T-helper 1 cell treated with Interleukin-12 subunit alpha and Interleukin-12 subunit beta and Interleukin-4 antibody, amounts not matched to agents 30 ng/mL and 1 ng/mL, for 36 hours (primary cell): Measurements from ENCODE around the gene IMPA2. TPM values are rescaled to one million over a fixed set of nuclear protein-coding genes. Genes with fewer than 3 reads are reported as not detected.

Experiments used
- intact Hi-C: fragments of 100-400 bp; cut with micrococcal nuclease; formaldehyde crosslinking; loops from one replicate; pipeline ENCODE4 v1.15.1; 2024
- total RNA-seq: library from RNA; stranded (reverse); gene quantifications from 2 replicates; pipeline ENCODE4 v1.2.3, GENCODE V29; 2022

IMPA2 gene
- total RNA-seq, 1 donor from 2014 or later = 11.3 TPM

GRCh38 chr18:11987527-11987926, 6.2 kb downstream of the IMPA2 start:
- intact Hi-C loops = no loop called here

GRCh38 chr18:11989174-11989573, 7.9 kb downstream of the IMPA2 start:
- intact Hi-C loops = no loop called here

GRCh38 chr18:11989966-11990380, 8.7 kb downstream of the IMPA2 start:
- intact Hi-C loops = no loop called here

- intact Hi-C loops = no loop called here
These were observed 9.2 kb downstream of the IMPA2 start for GRCh38 chr18:11990539-11990938.

- intact Hi-C loops = no loop called here
These were observed 9.9 kb downstream of the IMPA2 start for GRCh38 chr18:11991021-11991795.

- intact Hi-C loops = no loop called here
These were observed 10.9 kb downstream of the IMPA2 start for GRCh38 chr18:11992096-11992790.

- intact Hi-C loops = no loop called here
These were observed 12.1 kb downstream of the IMPA2 start for GRCh38 chr18:11993264-11993916.

- intact Hi-C loops = loop anchor here (2.0 kb wide), 1 partner anchor 48 kb away; no protein-coding TSS in a partner anchor
These were observed 13.0 kb downstream of the IMPA2 start for GRCh38 chr18:11994336-11994702.

- intact Hi-C loops = loop anchor here (1.0 to 2.0 kb wide), 6 partner anchors 14 to 262 kb away; partner anchors contain the start of genes CHMP1B and IMPA2
These were observed 13.6 kb downstream of the IMPA2 start for GRCh38 chr18:11994703-11995444.

- intact Hi-C loops = loop anchor here (1.0 to 2.0 kb wide), 6 partner anchors 14 to 262 kb away; partner anchors contain the start of genes CHMP1B and IMPA2
These were observed 14.3 kb downstream of the IMPA2 start for GRCh38 chr18:11995445-11996189.

GRCh38 chr18:11996190-11996754, 15.0 kb downstream of the IMPA2 start:
- intact Hi-C loops = no loop called here

GRCh38 chr18:11996907-11997306, 15.6 kb downstream of the IMPA2 start:
- intact Hi-C loops = no loop called here

GRCh38 chr18:11997466-11997865, 16.2 kb downstream of the IMPA2 start:
- intact Hi-C loops = no loop called here

GRCh38 chr18:11998193-11998592, 16.9 kb downstream of the IMPA2 start:
- intact Hi-C loops = no loop called here

GRCh38 chr18:11999429-11999828, 18.1 kb downstream of the IMPA2 start:
- intact Hi-C loops = no loop called here

GRCh38 chr18:12000072-12000659, 18.9 kb downstream of the IMPA2 start:
- intact Hi-C loops = no loop called here

GRCh38 chr18:12001421-12001820, 20.1 kb downstream of the IMPA2 start:
- intact Hi-C loops = no loop called here

GRCh38 chr18:12003894-12004293, 22.6 kb downstream of the IMPA2 start:
- intact Hi-C loops = no loop called here

- intact Hi-C loops = no loop called here
These were observed 24.5 kb downstream of the IMPA2 start for GRCh38 chr18:12005538-12006487.
